Lung microvascular endothelial cell (primary cell): Measurements from ENCODE around the gene FBLN2. TPM values are rescaled to one million over a fixed set of nuclear protein-coding genes. Genes with fewer than 3 reads are reported as not detected.

ENCODE experiments used
- DNase-seq, 2 donors: peaks; one replicate each; pipeline versions ENCODE4 v3.0.0 to v3.0.0-alpha.2; 2010; ENCODE audit warnings: low read depth in 2 of 2
- total RNA-seq: library from RNA; depleted of rRNA; stranded (reverse); fragments of >200 nt; gene quantifications from 2 replicates; pipeline ENCODE4 v1.2.1, GENCODE V29; 2014

The FBLN2 gene
- total RNA-seq, 1 donor from 2014 or later: 10.9 TPM

GRCh38 chr3:13661121-13661520 lies 112.2 kb downstream of the FBLN2 start:
- DNase-seq: no peak

GRCh38 chr3:13662238-13662847 lies 113.4 kb downstream of the FBLN2 start:
- DNase-seq: no peak

- DNase-seq: no peak
Observed at GRCh38 chr3:13663781-13664535, 115.0 kb downstream of the FBLN2 start.

GRCh38 chr3:13665582-13666226 lies 116.8 kb downstream of the FBLN2 start:
- DNase-seq: no peak

GRCh38 chr3:13666227-13666619 lies 117.3 kb downstream of the FBLN2 start:
- no peak for DNase-seq

- no peak for DNase-seq
Observed at GRCh38 chr3:13666781-13667709, 118.1 kb downstream of the FBLN2 start.

- no peak for DNase-seq
Observed at GRCh38 chr3:13668136-13668535, 119.2 kb downstream of the FBLN2 start.

- DNase-seq: no peak
Observed at GRCh38 chr3:13669457-13669856, 120.5 kb downstream of the FBLN2 start.

- no peak for DNase-seq
Observed at GRCh38 chr3:13670292-13670691, 121.4 kb downstream of the FBLN2 start.

GRCh38 chr3:13671482-13672233 lies 122.7 kb downstream of the FBLN2 start:
- no peak for DNase-seq

GRCh38 chr3:13673207-13673606 lies 124.3 kb downstream of the FBLN2 start:
- no peak for DNase-seq

GRCh38 chr3:13674538-13675185 lies 125.7 kb downstream of the FBLN2 start:
- no peak for DNase-seq

- no peak for DNase-seq
Observed at GRCh38 chr3:13676356-13677017, 127.6 kb downstream of the FBLN2 start.

- DNase-seq: no peak
Observed at GRCh38 chr3:13677272-13677671, 128.3 kb downstream of the FBLN2 start.

GRCh38 chr3:13681931-13682330 lies 133.0 kb downstream of the FBLN2 start:
- no peak for DNase-seq

GRCh38 chr3:13682331-13683013 lies 133.5 kb downstream of the FBLN2 start:
- DNase-seq: no peak

- no peak for DNase-seq
Observed at GRCh38 chr3:13683288-13683687, 134.4 kb downstream of the FBLN2 start.

- DNase-seq: no peak
Observed at GRCh38 chr3:13683772-13684171, 134.8 kb downstream of the FBLN2 start.

GRCh38 chr3:13684350-13684749 lies 135.4 kb downstream of the FBLN2 start:
- no peak for DNase-seq
